ENCODE measurements around the gene MEF2A.

Gene MEF2A

GRCh38 chr15:99707473-99708270 is 141.9 kb downstream of the MEF2A start:
- peak in 4 of 6 experiments; percentile 14 to 52 (median 18) for DNase-seq

- no peak for DNase-seq
Measured at GRCh38 chr15:99708563-99708962, 142.8 kb downstream of the MEF2A start.

- DNase-seq: no peak
Measured at GRCh38 chr15:99709243-99709986, 143.6 kb downstream of the MEF2A start.

- DNase-seq: no peak
Measured at GRCh38 chr15:99711625-99712024, 145.8 kb downstream of the MEF2A start.

- DNase-seq: no peak
Measured at GRCh38 chr15:99712415-99712814, 146.6 kb downstream of the MEF2A start.

- no peak for DNase-seq
Measured at GRCh38 chr15:99716540-99717095, 150.8 kb downstream of the MEF2A start.

GRCh38 chr15:99717161-99718009 is 151.6 kb downstream of the MEF2A start:
- no peak for DNase-seq

- no peak for DNase-seq
Measured at GRCh38 chr15:99718421-99718820, 152.6 kb downstream of the MEF2A start.

GRCh38 chr15:99719096-99719541 is 153.3 kb downstream of the MEF2A start:
- DNase-seq: no peak

- DNase-seq: peak in 3 of 6 experiments; percentile 4 to 31 (median 5)
Measured at GRCh38 chr15:99720533-99720932, 154.7 kb downstream of the MEF2A start.

- peak in 3 of 6 experiments; percentile 7 to 27 (median 12) for DNase-seq
Measured at GRCh38 chr15:99721104-99721778, 155.5 kb downstream of the MEF2A start.

- no peak for DNase-seq
Measured at GRCh38 chr15:99721896-99722295, 156.1 kb downstream of the MEF2A start.

GRCh38 chr15:99722406-99722805 is 156.6 kb downstream of the MEF2A start:
- DNase-seq: no peak

- no peak for DNase-seq
Measured at GRCh38 chr15:99726333-99726732, 160.5 kb downstream of the MEF2A start.

- DNase-seq: no peak
Measured at GRCh38 chr15:99727330-99727729, 161.5 kb downstream of the MEF2A start.

- DNase-seq: no peak
Measured at GRCh38 chr15:99727733-99728132, 161.9 kb downstream of the MEF2A start.

- DNase-seq: no peak
Measured at GRCh38 chr15:99728916-99729315, 163.1 kb downstream of the MEF2A start.

- no peak for DNase-seq
Measured at GRCh38 chr15:99729327-99729726, 163.5 kb downstream of the MEF2A start.

- DNase-seq: peak in 4 of 6 experiments; percentile 8 to 27 (median 21)
Measured at GRCh38 chr15:99729920-99730319, 164.1 kb downstream of the MEF2A start.

GRCh38 chr15:99731336-99732123 is 165.7 kb downstream of the MEF2A start:
- no peak for DNase-seq

GRCh38 chr15:99732124-99732750 is 166.5 kb downstream of the MEF2A start:
- peak in 1 of 6 experiments; percentile 22 for DNase-seq

All from stimulated activated naive CD4-positive, alpha-beta T cell (primary cell).